Neural cell (in vitro differentiated cells): Measurements from ENCODE around the gene CFHR2. TPM values are rescaled to one million over a fixed set of nuclear protein-coding genes. Genes with fewer than 3 reads are reported as not detected.

Experiments
- H2AFZ ChIP-seq: fragments of 200-600, 300-800 bp; sonication (generic), shearing (Covaris generic); 2 replicates; pipeline ENCODE4 v1.6.0; 2014; ENCODE audit warnings: low read depth, mild to moderate bottlenecking, antibody characterized with exemption, low read length, moderate library complexity
- H3F3A ChIP-seq: fragments of 200-600 bp; shearing (Covaris generic); 2 replicates; pipeline ENCODE4 v1.6.1; 2016; ENCODE audit warnings: mild to moderate bottlenecking, moderate library complexity, mixed read lengths, antibody characterized with exemption, low read length; ENCODE audit not compliant: insufficient read depth, poor library complexity, severe bottlenecking
- H3K27ac ChIP-seq: fragments of 200-600, 300-800 bp; sonication (generic), shearing (Covaris generic); 2 replicates; pipeline ENCODE4 v1.5.1; 2014; ENCODE audit warnings: mild to moderate bottlenecking, low read length, moderate library complexity
- H3K27me3 ChIP-seq: fragments of 300-800, 200-600 bp; sonication (generic), shearing (Covaris generic); 2 replicates; pipeline ENCODE4 v1.6.0; 2014; ENCODE audit warnings: mild to moderate bottlenecking, low read depth, low read length, moderate library complexity; ENCODE audit not compliant: insufficient read depth
- H3K36me3 ChIP-seq: fragments of 300-800, 200-600 bp; sonication (generic), shearing (Covaris generic); 2 replicates; pipeline ENCODE4 v1.5.1; 2014; ENCODE audit warnings: mild to moderate bottlenecking, antibody characterized with exemption, low read length, moderate library complexity; ENCODE audit not compliant: insufficient read depth
- H3K4me2 ChIP-seq: fragments of 300-800, 200-600 bp; sonication (generic), shearing (Covaris generic); 2 replicates; pipeline ENCODE4 v1.6.0; 2014; ENCODE audit warnings: mild to moderate bottlenecking, low read length
- H3K4me3 ChIP-seq: fragments of 300-800, 200-600 bp; sonication (generic), shearing (Covaris generic); 2 replicates; pipeline ENCODE4 v1.5.1; 2014; ENCODE audit warnings: mild to moderate bottlenecking, low read length, moderate library complexity
- H3K79me2 ChIP-seq: fragments of 200-600 bp; shearing (Covaris generic); replicated peaks from 2 replicates; pipeline ENCODE4 v1.6.0; 2014; ENCODE audit warnings: mild to moderate bottlenecking, low read length, moderate library complexity; ENCODE audit not compliant: insufficient read depth
- H3K9ac ChIP-seq: fragments of 300-800, 200-600 bp; sonication (generic), shearing (Covaris generic); 2 replicates; pipeline ENCODE4 v1.6.1; 2016; ENCODE audit warnings: mild to moderate bottlenecking, low read length, mixed read lengths
- H3K9me2 ChIP-seq: fragments of 200-600 bp; shearing (Covaris generic); 2 replicates; pipeline ENCODE4 v1.6.1; 2016; ENCODE audit warnings: mild to moderate bottlenecking, low read length, mixed read lengths; ENCODE audit not compliant: insufficient read depth
- H3K9me3 ChIP-seq: fragments of 200-600, 300-800 bp; sonication (generic), shearing (Covaris generic); 2 replicates; pipeline ENCODE4 v1.6.1; 2016; ENCODE audit warnings: mild to moderate bottlenecking, mixed run types, low read length, moderate library complexity, mixed read lengths
- H4K20me1 ChIP-seq: fragments of 200-600 bp; shearing (Covaris generic); 2 replicates; pipeline ENCODE4 v1.6.1; 2016; ENCODE audit warnings: mild to moderate bottlenecking, mixed run types; ENCODE audit not compliant: insufficient read depth
- CTCF ChIP-seq: fragments of 450-650 bp; IDR thresholded peaks from 2 replicates; pipeline ENCODE4 v1.5.1; 2014; ENCODE audit warnings: antibody characterized with exemption, mild to moderate bottlenecking, moderate library complexity; ENCODE audit not compliant: poor library complexity, severe bottlenecking
- EP300 ChIP-seq: fragments of 450-650 bp; conservative IDR thresholded peaks from 2 replicates; pipeline ENCODE4 v1.6.1; 2014; ENCODE audit warnings: antibody characterized with exemption, mild to moderate bottlenecking, moderate library complexity; ENCODE audit not compliant: poor library complexity, severe bottlenecking
- EZH2 ChIP-seq: fragments of 200-600, 300-800 bp; shearing (Covaris generic), sonication (generic); IDR thresholded peaks from 2 replicates; pipeline ENCODE4 v1.6.1; 2014; ENCODE audit warnings: antibody characterized with exemption, low read length, borderline replicate concordance, mild to moderate bottlenecking; ENCODE audit not compliant: insufficient read depth, poor library complexity, severe bottlenecking
- MXI1 ChIP-seq: fragments of 450-650 bp; conservative IDR thresholded peaks from 2 replicates; pipeline ENCODE4 v1.6.1; 2014; ENCODE audit warnings: antibody characterized with exemption, mild to moderate bottlenecking; ENCODE audit not compliant: poor library complexity, severe bottlenecking
- POLR2AphosphoS5 ChIP-seq: IDR thresholded peaks from 2 replicates; pipeline ENCODE4 v1.6.1; 2012
- RAD21 ChIP-seq: fragments of 450-650 bp; conservative IDR thresholded peaks from 2 replicates; pipeline ENCODE4 v1.6.1; 2014; ENCODE audit warnings: antibody characterized with exemption, mild to moderate bottlenecking, moderate library complexity
- REST ChIP-seq: IDR thresholded peaks from 2 replicates; pipeline ENCODE4 v1.6.1; 2012; ENCODE audit warnings: borderline replicate concordance
- SMC3 ChIP-seq: fragments of 450-650 bp; conservative IDR thresholded peaks from 2 replicates; pipeline ENCODE4 v1.6.1; 2014; ENCODE audit warnings: antibody characterized with exemption, mild to moderate bottlenecking, moderate library complexity; ENCODE audit not compliant: poor library complexity
- TAF1 ChIP-seq: IDR thresholded peaks from 2 replicates; pipeline ENCODE4 v1.6.1; 2012; ENCODE audit warnings: low read depth
- polyA plus RNA-seq: library from polyadenylated mRNA; depleted of rRNA; stranded (reverse); fragments of >200 nt; gene quantifications from 2 replicates; pipeline ENCODE4 v1.2.3, GENCODE V29; 2014

Gene CFHR2
- polyA plus RNA-seq, 1 donor from 2014 or later = not detected

GRCh38 chr1:196993916-196994315, 50.4 kb downstream of the CFHR2 start:
- H3K4me3 ChIP-seq = no peak overlapping the region
- no peaks in the 10 kb centered on the region for H3K79me2 ChIP-seq
- H3K27me3 ChIP-seq = no peaks in the 10 kb centered on the region
- no peaks in the 10 kb centered on the region for H3K9me3 ChIP-seq
- H2AFZ ChIP-seq = no peak overlapping the region
- H3K4me2 ChIP-seq = no peak overlapping the region
- H3K36me3 ChIP-seq = no peaks in the 10 kb centered on the region
- no peak overlapping the region for H3K27ac ChIP-seq
- no peaks in the 10 kb centered on the region for H3F3A ChIP-seq
- no peaks in the 10 kb centered on the region for H3K9me2 ChIP-seq
- H3K9ac ChIP-seq = no peak overlapping the region
- TF ChIP-seq EP300 = no peak
- TF ChIP-seq CTCF = no peak
- no peak for TF ChIP-seq MXI1
- no peak for TF ChIP-seq REST
- TF ChIP-seq POLR2AphosphoS5 = no peak
- no peak for TF ChIP-seq SMC3
- H4K20me1 ChIP-seq = no peaks in the 10 kb centered on the region

DNA sequence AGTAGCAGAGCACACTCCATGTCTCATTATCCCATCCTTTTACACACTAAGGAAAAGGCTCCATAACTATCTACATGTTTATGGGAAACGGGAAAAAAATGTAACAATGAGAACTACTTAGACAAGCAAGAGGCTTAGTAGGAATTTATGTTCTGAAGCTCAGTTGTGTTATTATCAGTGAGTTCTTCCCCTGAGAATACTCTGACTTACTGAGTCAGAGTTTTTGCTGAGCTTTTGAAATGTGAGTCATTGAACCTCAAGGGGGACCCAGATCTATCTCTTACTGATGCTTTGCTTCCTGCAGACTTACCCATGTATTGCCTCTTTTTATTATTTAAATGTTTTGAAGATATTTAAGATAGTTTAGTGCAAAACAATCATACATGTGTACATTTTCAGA, 53.9 kb downstream of the CFHR2 start:
- no peaks in the 10 kb centered on the region for H3K27me3 ChIP-seq
- H3K36me3 ChIP-seq = no peaks in the 10 kb centered on the region
- H4K20me1 ChIP-seq = no peaks in the 10 kb centered on the region
- H3K4me2 ChIP-seq = no peak overlapping the region
- H3K79me2 ChIP-seq = no peaks in the 10 kb centered on the region
- H3K4me3 ChIP-seq = no peak overlapping the region
- H3F3A ChIP-seq = no peaks in the 10 kb centered on the region
- no peaks in the 10 kb centered on the region for H3K9me3 ChIP-seq
- H2AFZ ChIP-seq = no peak overlapping the region
- no peak overlapping the region for H3K9ac ChIP-seq
- H3K27ac ChIP-seq = no peak overlapping the region
- TF ChIP-seq POLR2AphosphoS5 (no peak), EZH2 (no peak), REST (no peak), EP300 (no peak), RAD21 (no peak), CTCF (no peak), MXI1 (no peak), TAF1 (no peak), SMC3 (no peak)
- no peaks in the 10 kb centered on the region for H3K9me2 ChIP-seq
